ENCODE results near the gene C19orf67.

DNA sequence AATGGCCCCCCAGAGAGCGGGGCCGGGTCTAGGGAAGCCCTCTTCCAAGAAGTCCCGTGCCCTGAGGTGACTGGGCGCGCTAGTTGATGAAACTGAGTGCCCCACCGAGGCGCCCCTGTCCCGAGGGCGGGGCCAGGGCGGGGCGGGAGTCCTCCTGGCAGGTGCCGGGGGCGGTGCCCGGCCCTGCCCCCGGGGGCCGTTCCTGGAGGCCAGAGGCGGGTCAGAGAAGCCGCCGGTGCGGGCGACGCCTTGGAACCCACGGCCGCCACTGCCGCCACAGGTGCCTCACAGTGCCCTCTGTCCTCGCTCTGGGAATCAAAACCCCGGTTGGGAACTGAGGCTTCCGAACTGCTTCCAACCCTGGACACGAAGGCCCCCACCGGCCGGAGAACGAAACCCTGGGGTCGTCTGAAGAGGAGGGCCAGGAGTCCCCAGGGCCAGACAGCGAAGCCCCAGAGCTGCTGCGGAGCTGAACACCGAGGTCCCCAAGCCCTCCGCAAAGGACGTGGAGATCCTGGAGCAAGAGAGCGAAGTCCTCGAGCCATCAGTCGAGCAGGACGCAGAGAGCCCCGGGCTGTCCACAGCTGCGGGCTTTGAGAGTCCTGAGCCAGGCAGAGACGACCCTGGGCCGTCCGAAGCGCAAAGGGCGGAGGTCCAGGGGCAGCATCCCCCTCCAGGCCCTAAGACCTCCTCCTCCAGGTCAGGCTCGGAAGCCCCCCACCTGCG lies 12.9 kb downstream of the C19orf67 start, which contains the start of gene MISP3:
- TF ChIP-seq POLR2AphosphoS5 (IDR thresholded peaks at IDR 0.05) (no peak), POLR2A (IDR thresholded peaks at IDR 0.05) (no peak)
- TF ChIP-seq, protein P1, sequence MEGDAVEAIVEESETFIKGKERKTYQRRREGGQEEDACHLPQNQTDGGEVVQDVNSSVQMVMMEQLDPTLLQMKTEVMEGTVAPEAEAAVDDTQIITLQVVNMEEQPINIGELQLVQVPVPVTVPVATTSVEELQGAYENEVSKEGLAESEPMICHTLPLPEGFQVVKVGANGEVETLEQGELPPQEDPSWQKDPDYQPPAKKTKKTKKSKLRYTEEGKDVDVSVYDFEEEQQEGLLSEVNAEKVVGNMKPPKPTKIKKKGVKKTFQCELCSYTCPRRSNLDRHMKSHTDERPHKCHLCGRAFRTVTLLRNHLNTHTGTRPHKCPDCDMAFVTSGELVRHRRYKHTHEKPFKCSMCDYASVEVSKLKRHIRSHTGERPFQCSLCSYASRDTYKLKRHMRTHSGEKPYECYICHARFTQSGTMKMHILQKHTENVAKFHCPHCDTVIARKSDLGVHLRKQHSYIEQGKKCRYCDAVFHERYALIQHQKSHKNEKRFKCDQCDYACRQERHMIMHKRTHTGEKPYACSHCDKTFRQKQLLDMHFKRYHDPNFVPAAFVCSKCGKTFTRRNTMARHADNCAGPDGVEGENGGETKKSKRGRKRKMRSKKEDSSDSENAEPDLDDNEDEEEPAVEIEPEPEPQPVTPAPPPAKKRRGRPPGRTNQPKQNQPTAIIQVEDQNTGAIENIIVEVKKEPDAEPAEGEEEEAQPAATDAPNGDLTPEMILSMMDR (IDR thresholded peaks at IDR 0.05 in 8 of 11, conservative IDR thresholded peaks at IDR 0.05 in 3 of 11): peak in 1 of 11 experiments; percentile 6

Data from spleen (tissue), 7 donors.